NCI-H510A treated with DMSO at 0.1 percent for 48 hours (cell line): ENCODE measurements around the gene RNF157.
"Not testable (repeated sequence)": the region's sequence is repeated elsewhere in the genome, so short reads cannot be mapped to it uniquely, and the experiment has no call there.

Experiments
- DNase-seq: peaks from one replicate; lab custom pipeline; 2025; lab: John Stamatoyannopoulos, UW

The RNF157 gene

GRCh38 chr17:76254275-76254674 lies 14.0 kb upstream of the RNF157 start:
- DNase-seq, result no peak

- no peak for DNase-seq
These were observed 13.5 kb upstream of the RNF157 start for GRCh38 chr17:76253841-76254240.

GRCh38 chr17:76252967-76253766 lies 12.9 kb upstream of the RNF157 start:
- not testable (repeated sequence) for DNase-seq

GRCh38 chr17:76252040-76252954 lies 12.0 kb upstream of the RNF157 start:
- no peak for DNase-seq

- DNase-seq, result no peak
These were observed 11.3 kb upstream of the RNF157 start for GRCh38 chr17:76251478-76252039.

GRCh38 chr17:76250141-76250540 lies 9.8 kb upstream of the RNF157 start:
- DNase-seq, result no peak

- peak; percentile 6 for DNase-seq
These were observed 7.9 kb upstream of the RNF157 start for GRCh38 chr17:76248013-76248782.

- DNase-seq, result no peak
These were observed 7.0 kb upstream of the RNF157 start for GRCh38 chr17:76247304-76247703.

GRCh38 chr17:76246080-76247066 lies 6.1 kb upstream of the RNF157 start:
- peak; percentile 15 for DNase-seq

- DNase-seq, result not testable (repeated sequence)
These were observed 4.4 kb upstream of the RNF157 start for GRCh38 chr17:76244721-76245120.

GRCh38 chr17:76243826-76244679 lies 3.8 kb upstream of the RNF157 start:
- no peak for DNase-seq

- no peak for DNase-seq
These were observed 1.5 kb upstream of the RNF157 start for GRCh38 chr17:76241691-76242255.

- no peak for DNase-seq
These were observed 878 bp upstream of the RNF157 start for GRCh38 chr17:76241204-76241538.

- DNase-seq, result no peak
These were observed 587 bp downstream of the RNF157 start for GRCh38 chr17:76239538-76240274.

- DNase-seq, result peak; percentile 24
These were observed 1.3 kb downstream of the RNF157 start for GRCh38 chr17:76238847-76239537.

- no peak for DNase-seq
These were observed 2.4 kb downstream of the RNF157 start for GRCh38 chr17:76237859-76238313.

- DNase-seq, result no peak
These were observed 3.7 kb downstream of the RNF157 start for GRCh38 chr17:76236603-76237002.

GRCh38 chr17:76235883-76236282 lies 4.4 kb downstream of the RNF157 start:
- DNase-seq, result no peak
